Activated CD8-positive, alpha-beta T cell treated with anti-CD3 and anti-CD28 coated beads for 36 hours (primary cell): ENCODE results near the gene ID4. TPM values are rescaled to one million over a fixed set of nuclear protein-coding genes. Genes with fewer than 3 reads are reported as not detected.

ENCODE experiments used
- ATAC-seq: fragments of 200-7000 bp; cut with Tn5 transposase; one replicate; pipeline ENCODE4 v1.10.0; 2021; ENCODE audit warnings: mild to moderate bottlenecking, moderate library complexity
- CTCF ChIA-PET: fragments of 350-600 bp; sonication (Branson Sonifier 250); formaldehyde crosslinking; loops from one replicate; lab custom pipeline; 2021; ENCODE audit warnings: antibody characterized with exemption; lab: Charles Lee
- POLR2A ChIA-PET: fragments of 350-600 bp; sonication (Branson Sonifier 250); formaldehyde crosslinking; loops from one replicate; lab custom pipeline; 2021; ENCODE audit warnings: antibody characterized with exemption; lab: Charles Lee
- DNase-seq: peaks from one replicate; pipeline ENCODE4 v3.0.0-alpha.2; 2020
- H3K27ac Mint-ChIP-seq: one replicate; pipeline ENCODE4 v1.8.0; 2021; ENCODE audit warnings: mild to moderate bottlenecking, mixed read lengths
- H3K27me3 Mint-ChIP-seq: one replicate; pipeline ENCODE4 v1.8.0; 2021; ENCODE audit warnings: mixed read lengths
- H3K36me3 Mint-ChIP-seq: one replicate; pipeline ENCODE4 v1.8.0; 2021; ENCODE audit warnings: low read depth, mixed read lengths
- H3K4me1 Mint-ChIP-seq: one replicate; pipeline ENCODE4 v1.8.0; 2021; ENCODE audit warnings: low read depth, mixed read lengths
- H3K4me3 Mint-ChIP-seq: one replicate; pipeline ENCODE4 v1.8.0; 2021; ENCODE audit warnings: mild to moderate bottlenecking, moderate library complexity, mixed read lengths
- H3K9me3 Mint-ChIP-seq: one replicate; pipeline ENCODE4 v1.8.0; 2021; ENCODE audit warnings: mixed read lengths
- CTCF ChIP-seq: fragments of 200-600 bp; IDR thresholded peaks from one replicate; pipeline ENCODE4 v1.8.0; 2022; ENCODE audit warnings: antibody characterized with exemption, mild to moderate bottlenecking
- intact Hi-C: fragments of 100-400 bp; cut with micrococcal nuclease; formaldehyde crosslinking; loops from one replicate; pipeline ENCODE4 v1.10.0; 2022
- total RNA-seq, 2 experiments: library from RNA; stranded (reverse); gene quantifications; one replicate each; pipeline ENCODE4 v1.2.3, GENCODE V29; 2021

Gene ID4
- total RNA-seq, 2 experiments from 2014 or later, result not detected

GRCh38 chr6:19876672-19877071, 39.5 kb downstream of the ID4 start:
- ChIA-PET CTCF (no interaction called here), POLR2A (no interaction called here)
- no peak for ATAC-seq
- intact Hi-C loops, result no loop called here
- TF ChIP-seq CTCF, result no peak
- Mint-ChIP-seq H3K4me1 (no peaks in the 10 kb centered on the region), H3K9me3 (no peaks in the 10 kb centered on the region), H3K36me3 (no peaks in the 10 kb centered on the region), H3K27ac (no peak overlapping the region), H3K4me3 (no peak overlapping the region), H3K27me3 (no peaks in the 10 kb centered on the region)
- no peak for DNase-seq

DNA sequence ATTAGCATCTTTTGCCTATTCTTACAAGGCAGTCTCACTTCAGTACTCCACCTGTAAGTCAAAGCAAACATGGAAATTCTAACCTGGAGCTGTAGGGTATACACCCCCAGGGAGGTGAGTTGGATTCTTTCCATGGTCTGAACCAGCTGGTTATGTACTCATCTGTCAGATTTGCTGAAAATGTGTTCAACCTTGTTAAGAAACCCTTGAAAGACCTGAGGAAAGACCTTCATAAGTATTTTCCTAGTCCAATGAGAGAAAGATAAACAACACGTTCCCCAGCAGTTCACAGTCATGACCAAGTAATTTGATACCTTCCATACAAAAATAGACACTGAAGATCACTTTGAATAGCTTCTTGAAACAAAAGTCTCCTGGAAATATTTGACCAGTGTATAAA, 42.5 kb downstream of the ID4 start:
- no peaks in the 10 kb centered on the region for H3K27me3 Mint-ChIP-seq
- intact Hi-C loops, result no loop called here
- H3K36me3 Mint-ChIP-seq, result no peaks in the 10 kb centered on the region
- POLR2A ChIA-PET, result no interaction called here
- no peak overlapping the region for H3K4me3 Mint-ChIP-seq
- TF ChIP-seq CTCF, result no peak
- H3K4me1 Mint-ChIP-seq, result no peaks in the 10 kb centered on the region
- CTCF ChIA-PET, result no interaction called here
- H3K9me3 Mint-ChIP-seq, result no peaks in the 10 kb centered on the region
- no peak overlapping the region for H3K27ac Mint-ChIP-seq
- DNase-seq (no peak), ATAC-seq (no peak)

DNA sequence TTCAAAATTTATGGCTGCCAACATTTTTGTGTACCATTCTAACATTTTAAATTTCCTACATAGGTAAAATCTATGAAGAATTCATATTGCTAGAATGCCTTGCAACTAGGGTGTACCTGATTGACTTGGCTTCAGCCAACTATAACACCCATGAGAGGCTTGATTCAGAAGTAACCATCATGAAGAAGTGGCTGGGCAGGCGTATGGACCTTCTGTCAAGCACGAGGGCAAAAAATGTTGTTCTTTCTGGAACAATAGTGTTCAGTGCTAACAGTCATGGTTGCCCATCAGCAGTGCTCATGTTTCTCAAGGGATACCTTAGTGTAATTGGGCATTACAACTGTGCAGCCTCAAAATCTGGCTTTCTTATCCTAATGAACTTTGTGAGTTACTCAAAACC, 42.9 kb downstream of the ID4 start:
- intact Hi-C loops, result no loop called here
- ATAC-seq (no peak), DNase-seq (no peak)
- Mint-ChIP-seq H3K4me3 (no peak overlapping the region), H3K27ac (no peak overlapping the region), H3K4me1 (no peaks in the 10 kb centered on the region), H3K9me3 (no peaks in the 10 kb centered on the region), H3K36me3 (no peaks in the 10 kb centered on the region), H3K27me3 (no peaks in the 10 kb centered on the region)
- ChIA-PET POLR2A (no interaction called here), CTCF (no interaction called here)
- no peak for TF ChIP-seq CTCF

DNA sequence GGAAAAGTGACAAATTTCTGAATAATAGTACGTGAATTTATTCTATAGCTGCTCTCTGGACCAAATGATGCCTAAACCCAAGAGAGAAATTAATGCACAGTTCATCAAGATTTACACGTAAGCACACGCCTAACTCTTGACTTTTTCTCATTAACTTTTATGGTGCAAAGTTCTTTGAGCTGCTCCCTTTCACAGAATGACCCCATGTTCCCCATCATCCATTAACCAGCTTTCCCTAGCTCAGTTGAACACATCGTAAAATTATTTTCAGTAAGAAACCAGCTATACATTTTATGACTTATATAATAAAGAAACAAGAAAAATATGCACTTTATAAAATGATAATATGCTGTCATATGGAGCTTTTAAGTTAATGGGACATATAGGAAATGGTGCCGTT, 54.3 kb downstream of the ID4 start:
- no peak overlapping the region for H3K4me3 Mint-ChIP-seq
- H3K36me3 Mint-ChIP-seq, result no peaks in the 10 kb centered on the region
- no peak overlapping the region for H3K27ac Mint-ChIP-seq
- ATAC-seq (no peak), DNase-seq (no peak)
- ChIA-PET POLR2A (no interaction called here), CTCF (no interaction called here)
- intact Hi-C loops, result no loop called here
- no peaks in the 10 kb centered on the region for H3K27me3 Mint-ChIP-seq
- TF ChIP-seq CTCF, result no peak
- H3K9me3 Mint-ChIP-seq, result no peaks in the 10 kb centered on the region
- no peaks in the 10 kb centered on the region for H3K4me1 Mint-ChIP-seq
